NK-92 treated with Interleukin-12 subunit alpha and Interleukin-12 subunit beta, amount 100 ng/mL, for 24 hours (cell line): ENCODE measurements around the gene IL16.
"Not testable (repeated sequence)": the region's sequence is repeated elsewhere in the genome, so short reads cannot be mapped to it uniquely, and the experiment has no call there.

Experiments used
- DNase-seq: peaks from one replicate; lab custom pipeline; 2025; lab: John Stamatoyannopoulos, UW

Gene IL16

DNA sequence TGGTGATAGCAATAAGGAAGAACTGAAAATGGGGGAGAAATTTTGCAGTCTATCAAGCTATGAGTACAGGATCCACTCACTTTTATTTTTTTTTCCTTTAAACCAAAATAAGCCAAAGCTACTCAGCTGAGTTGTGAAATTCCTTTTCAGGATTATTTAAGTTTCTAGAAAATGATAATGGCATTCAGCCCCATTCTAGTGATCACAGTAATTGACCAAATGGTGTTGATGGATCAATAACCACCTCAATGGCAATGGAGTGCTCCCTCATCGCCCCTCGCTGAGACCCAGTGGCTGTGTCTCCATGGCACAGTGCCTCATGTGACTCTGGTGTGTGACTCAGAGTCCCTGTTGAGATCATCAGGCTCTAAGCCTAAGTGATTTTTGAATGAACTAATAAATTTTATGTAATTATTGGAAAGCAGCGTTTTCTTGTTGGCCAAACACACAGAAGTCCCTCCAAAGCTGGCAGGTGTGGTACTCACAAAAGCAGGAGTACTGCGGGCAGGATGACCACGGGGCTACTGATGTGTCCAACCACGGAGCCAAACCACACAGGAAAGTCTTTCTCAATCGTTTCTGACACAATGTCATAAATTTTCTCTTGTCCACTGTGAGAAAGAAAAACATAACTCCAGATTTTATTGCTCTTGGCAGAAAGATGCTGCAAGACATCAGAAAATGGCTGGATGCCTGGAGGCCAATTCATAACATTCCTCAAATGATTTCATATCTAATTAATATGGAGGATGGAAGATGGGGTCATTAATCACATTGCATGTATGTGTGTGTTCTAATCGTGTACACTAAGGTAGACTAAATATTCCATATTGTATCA lies 141.7 kb downstream of the IL16 start:
- no peak for DNase-seq

GRCh38 chr15:81339321-81339720 lies 142.6 kb downstream of the IL16 start:
- DNase-seq: no peak

DNA sequence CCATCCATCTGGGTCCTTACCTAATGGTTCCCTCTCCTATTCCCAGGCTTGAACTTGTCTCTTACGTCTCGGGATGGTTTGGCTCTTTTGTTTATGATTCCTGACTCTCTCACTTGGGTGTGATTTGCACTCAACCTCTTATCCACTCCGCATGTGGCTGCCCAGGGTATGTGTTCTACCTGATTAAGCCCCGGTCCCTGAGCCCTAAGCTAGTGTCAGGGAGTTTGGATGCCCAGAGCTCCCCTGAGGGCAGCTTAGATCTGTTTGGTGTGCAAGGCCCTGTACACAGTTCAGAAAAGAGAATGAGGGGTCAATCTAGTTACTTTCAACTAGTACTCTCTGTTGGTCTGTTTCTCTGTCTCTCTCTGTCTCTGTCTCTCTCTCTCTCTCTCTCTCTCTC lies 143.2 kb downstream of the IL16 start:
- DNase-seq: no peak

DNA sequence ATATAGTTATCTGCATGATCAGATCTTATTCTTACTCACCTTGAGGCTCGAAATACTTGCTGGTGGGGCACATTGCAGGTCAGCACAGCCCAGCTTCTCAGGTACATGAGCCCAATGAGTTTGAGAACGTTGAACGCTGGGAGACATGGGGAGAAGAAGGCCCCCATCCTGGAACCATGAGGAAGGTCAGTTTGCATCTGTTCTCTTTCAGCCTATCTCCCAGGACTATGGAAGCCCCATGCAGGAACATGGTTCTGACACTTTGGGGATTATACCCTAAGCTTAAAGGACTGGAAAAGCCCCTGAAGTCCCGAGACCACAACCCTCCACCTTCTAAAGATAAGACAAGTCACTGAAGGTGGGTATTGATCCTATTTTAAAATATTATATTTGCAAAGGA lies 144.7 kb downstream of the IL16 start:
- DNase-seq: no peak

GRCh38 chr15:81343371-81343770 lies 146.7 kb downstream of the IL16 start:
- no peak for DNase-seq

DNA sequence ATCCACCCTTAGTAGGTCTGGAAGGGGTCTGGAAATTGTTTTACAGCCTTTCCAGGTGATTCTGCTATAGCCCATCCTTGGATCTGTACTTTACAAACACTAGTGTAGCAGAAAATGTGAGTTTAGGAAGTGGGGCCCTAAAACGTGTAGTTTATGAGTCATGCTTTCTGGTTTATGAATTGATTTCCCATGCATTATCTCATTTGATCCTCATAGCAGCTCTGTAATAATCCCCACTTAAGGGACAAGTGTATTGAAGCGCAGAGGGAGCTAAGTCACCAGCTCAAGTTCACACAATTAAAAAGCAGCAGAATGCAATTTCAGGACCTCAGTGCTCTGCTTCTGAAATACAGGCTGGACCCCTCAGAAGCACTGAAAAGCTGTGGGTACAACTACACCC lies 149.9 kb downstream of the IL16 start:
- DNase-seq: no peak

DNA sequence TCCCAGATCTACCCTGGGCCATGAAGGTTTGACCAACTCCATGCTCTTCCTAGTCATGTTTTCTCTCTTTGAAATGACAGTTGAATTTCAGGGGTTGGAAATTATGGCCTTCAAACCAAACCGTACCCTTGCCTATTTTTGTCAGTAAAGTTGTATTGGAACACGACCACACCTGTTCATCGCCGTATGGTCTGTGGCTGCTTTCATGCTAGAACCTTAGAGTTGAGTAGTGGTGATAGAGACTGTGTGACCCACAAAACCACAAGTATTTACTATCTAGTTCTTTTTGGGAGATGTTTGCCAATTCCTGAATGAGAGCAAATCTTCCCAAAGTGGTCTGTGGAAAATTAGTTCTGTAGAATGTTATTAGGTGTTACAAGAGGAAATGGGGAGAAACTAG lies 151.2 kb downstream of the IL16 start:
- DNase-seq: no peak

- not testable (repeated sequence) for DNase-seq
These were observed 152.0 kb downstream of the IL16 start for GRCh38 chr15:81348691-81349090.

DNA sequence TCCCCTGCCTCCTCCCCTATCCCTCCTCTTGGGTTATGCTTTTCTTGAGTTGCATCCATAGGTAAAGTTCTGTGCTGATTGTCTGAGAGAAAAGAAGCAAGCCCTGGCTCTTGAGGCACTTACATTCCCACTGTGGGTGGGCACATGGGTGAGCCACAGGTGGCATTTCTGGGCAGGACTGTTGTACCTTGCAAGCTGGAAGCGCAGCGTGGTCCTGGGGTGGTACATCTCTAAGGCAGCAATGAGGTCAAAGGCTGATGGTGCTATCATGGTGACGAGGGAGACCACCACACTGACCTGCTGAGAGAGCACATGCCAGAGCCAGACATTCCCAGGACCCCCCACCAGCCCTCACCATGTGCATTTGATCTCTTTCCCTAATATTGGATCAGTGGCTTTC lies 152.6 kb downstream of the IL16 start:
- DNase-seq: no peak

DNA sequence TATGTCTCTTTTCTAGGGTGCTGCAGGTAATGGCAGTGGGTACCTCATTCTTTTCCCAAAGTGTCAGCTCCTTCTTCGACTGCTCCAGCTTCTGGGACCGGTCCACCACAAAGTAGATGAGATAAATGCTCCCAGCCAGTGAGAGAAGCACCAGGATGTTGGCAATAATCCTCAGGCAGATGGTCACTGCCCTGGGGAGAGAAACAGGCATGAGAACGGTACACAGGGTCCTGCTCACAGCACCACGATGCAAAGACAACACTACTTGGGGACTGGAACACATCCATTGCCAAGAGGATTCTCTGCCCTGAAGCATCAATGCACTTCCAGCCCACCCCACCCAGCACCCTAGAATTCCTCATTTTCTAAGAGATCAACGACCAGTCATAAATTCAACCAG lies 155.0 kb downstream of the IL16 start:
- DNase-seq: no peak

GRCh38 chr15:81356252-81356651 lies 159.6 kb downstream of the IL16 start:
- no peak for DNase-seq

DNA sequence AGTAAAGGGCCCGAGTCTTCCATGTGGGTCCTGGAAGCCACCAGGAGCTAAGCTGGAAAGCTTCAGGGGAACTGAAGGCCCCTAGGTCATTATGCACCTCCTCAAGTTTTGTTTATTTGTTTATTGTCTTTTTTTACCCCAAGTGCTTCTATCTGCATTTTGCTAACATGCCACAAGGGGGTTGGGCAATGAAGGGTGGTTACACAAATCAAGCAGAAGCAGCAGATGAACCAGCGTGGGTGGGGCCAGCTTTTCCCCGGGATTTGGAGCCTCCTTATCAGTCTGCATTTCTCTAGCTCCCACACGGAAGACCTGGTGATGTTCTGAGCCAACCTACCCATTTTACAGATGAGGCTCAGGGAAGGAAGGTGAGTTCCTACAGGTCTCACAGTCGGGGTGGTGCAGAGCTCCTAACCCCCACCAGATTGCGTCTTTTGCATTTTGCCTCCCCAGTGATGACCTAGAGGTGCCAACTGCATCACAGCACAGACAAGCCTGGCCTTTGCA lies 160.6 kb downstream of the IL16 start:
- no peak for DNase-seq

- DNase-seq: no peak
These were observed 161.6 kb downstream of the IL16 start for GRCh38 chr15:81358248-81358647.

DNA sequence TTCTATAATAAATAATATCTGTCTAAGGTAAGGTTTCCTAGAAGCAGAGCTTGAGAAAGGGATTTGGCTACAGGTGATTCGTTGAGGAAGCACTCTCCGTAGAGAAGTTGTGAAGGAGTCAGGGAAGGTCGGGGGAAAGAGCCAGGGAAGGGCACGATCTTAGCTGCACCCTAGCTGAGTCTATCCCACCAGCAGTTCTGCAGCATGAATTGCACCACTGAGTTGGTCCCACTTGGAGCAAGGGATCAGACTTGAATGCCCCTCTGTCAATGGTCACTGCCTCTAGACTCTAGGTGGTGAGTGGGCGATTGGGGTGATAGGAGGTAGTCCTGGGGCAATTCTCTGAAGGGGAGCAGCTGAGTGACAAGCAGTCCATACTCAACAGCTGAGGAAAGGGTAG lies 163.8 kb downstream of the IL16 start:
- no peak for DNase-seq

DNA sequence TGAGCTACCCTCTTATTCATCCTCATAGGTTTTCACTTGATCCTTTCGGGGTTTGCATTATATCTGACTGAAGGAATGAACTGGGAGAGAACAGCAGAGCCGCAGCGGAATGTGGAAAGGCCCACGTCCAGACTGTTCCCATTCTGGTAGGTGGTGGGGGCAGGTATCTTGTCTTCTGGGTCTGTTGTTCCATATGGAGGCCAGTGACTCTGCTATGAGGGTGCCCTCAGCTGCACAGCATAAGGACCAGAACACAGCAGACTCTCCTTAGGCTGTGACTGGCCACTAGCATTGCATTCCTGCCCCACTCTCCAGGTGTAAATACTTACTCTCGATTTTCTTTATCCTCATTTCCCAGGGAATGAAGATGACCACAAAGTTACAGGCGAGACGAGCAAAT lies 165.2 kb downstream of the IL16 start:
- DNase-seq: no peak

GRCh38 chr15:81362790-81363189 lies 166.1 kb downstream of the IL16 start:
- no peak for DNase-seq

- no peak for DNase-seq
These were observed 166.6 kb downstream of the IL16 start for GRCh38 chr15:81363276-81363675.
